DND-41 (cell line): ENCODE measurements around the gene POLR2L.

ENCODE experiments used
- ATAC-seq: fragments of 200-7000 bp; cut with Tn5 transposase; 3 replicates; pipeline ENCODE4 v1.9.1; 2021; ENCODE audit warnings: low read depth; ENCODE audit not compliant: insufficient read depth
- DNase-seq: peaks from one replicate; pipeline ENCODE4 v3.0.0-alpha.2; 2020
- H2AFZ ChIP-seq: 2 replicates; pipeline ENCODE4 v1.6.0; 2012; ENCODE audit warnings: low read depth, low read length
- H3K27ac ChIP-seq: 2 replicates; pipeline ENCODE4 v1.5.1; 2012; ENCODE audit warnings: low read length, inconsistent platforms
- H3K27me3 ChIP-seq: fragments of 200-600 bp; sonication (generic); 2 replicates; pipeline ENCODE4 v1.6.0; 2012; ENCODE audit warnings: low read length, mild to moderate bottlenecking, inconsistent platforms; ENCODE audit not compliant: insufficient read depth, poor library complexity
- H3K36me3 ChIP-seq: 2 replicates; pipeline ENCODE4 v1.5.1; 2012; ENCODE audit warnings: low read length, inconsistent platforms; ENCODE audit not compliant: insufficient read depth
- H3K4me1 ChIP-seq: 2 replicates; pipeline ENCODE4 v1.5.1; 2012; ENCODE audit warnings: mild to moderate bottlenecking, low read length; ENCODE audit not compliant: insufficient read depth
- H3K4me2 ChIP-seq: 2 replicates; pipeline ENCODE4 v1.6.0; 2012; ENCODE audit warnings: mild to moderate bottlenecking, moderate library complexity, low read length, inconsistent platforms; ENCODE audit not compliant: insufficient read depth
- H3K4me3 ChIP-seq, 2 experiments: fragments of 200-600 bp in 1 of 2; shearing (Covaris generic) in 1 of 2; 2 replicates each; pipeline ENCODE4 v1.5.1; 2012 to 2016; ENCODE audit warnings: inconsistent platforms in 2 of 2, low read length in 2 of 2, mild to moderate bottlenecking in 2 of 2, low read depth in 1 of 2, moderate library complexity in 1 of 2
- H3K79me2 ChIP-seq: 2 replicates; pipeline ENCODE4 v1.6.0; 2012; ENCODE audit warnings: low read length, inconsistent platforms; ENCODE audit not compliant: insufficient read depth
- H3K9ac ChIP-seq: 2 replicates; pipeline ENCODE4 v1.6.0; 2012; ENCODE audit warnings: low read depth, mild to moderate bottlenecking, inconsistent platforms, low read length, moderate library complexity
- H3K9me3 ChIP-seq: 2 replicates; pipeline ENCODE4 v1.5.1; 2012; ENCODE audit warnings: low read length, moderate library complexity, mild to moderate bottlenecking, inconsistent platforms; ENCODE audit not compliant: insufficient read depth, severe bottlenecking
- H4K20me1 ChIP-seq: 2 replicates; pipeline ENCODE4 v1.6.0; 2012; ENCODE audit warnings: low read length; ENCODE audit not compliant: insufficient read depth
- EZH2 ChIP-seq: IDR thresholded peaks from 3 replicates; pipeline ENCODE4 v1.6.1; 2012; ENCODE audit warnings: borderline replicate concordance, low read depth, mild to moderate bottlenecking, moderate library complexity, low read length, inconsistent platforms; ENCODE audit not compliant: severe bottlenecking
- TF ChIP-seq, protein P1 (sequence below): IDR thresholded peaks from 2 replicates; pipeline ENCODE4 v1.5.1; 2012; ENCODE audit warnings: borderline replicate concordance, low read length, moderate library complexity, mild to moderate bottlenecking; ENCODE audit not compliant: poor library complexity, severe bottlenecking; ENCODE audit errors: extremely low read depth

Gene POLR2L

DNA sequence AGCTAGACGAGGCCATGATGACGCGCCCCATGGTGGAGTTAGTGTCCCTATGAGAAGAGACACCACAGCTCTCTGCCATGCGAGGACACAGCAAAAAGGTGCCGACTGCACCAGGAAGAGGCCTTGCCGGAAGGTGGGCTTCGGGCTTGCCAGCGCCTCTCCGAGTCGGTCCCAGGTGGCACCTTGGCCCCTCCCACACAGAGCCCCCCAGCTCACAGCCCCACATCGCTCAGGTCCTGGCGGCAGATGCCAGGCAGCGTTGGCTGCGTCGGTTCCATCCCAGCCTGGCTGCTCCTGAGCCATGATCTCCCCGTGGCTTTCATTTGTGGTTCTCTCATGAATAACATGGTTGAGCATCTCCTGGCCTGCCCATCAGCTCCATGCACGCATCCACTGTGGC is 44.2 kb upstream of the POLR2L start:
- no peak for ATAC-seq
- DNase-seq: no peak
- no peak overlapping the region for H3K4me2 ChIP-seq
- no peak overlapping the region for H3K27ac ChIP-seq
- H3K79me2 ChIP-seq: no peaks in the 10 kb centered on the region
- peaks cover 76% of the 10 kb centered on the region for H3K36me3 ChIP-seq
- H3K4me3 ChIP-seq: no peak overlapping the region
- H4K20me1 ChIP-seq: peaks cover 54% of the 10 kb centered on the region
- H3K9me3 ChIP-seq: no peaks in the 10 kb centered on the region
- H3K27me3 ChIP-seq: no peaks in the 10 kb centered on the region
- no peak overlapping the region for H2AFZ ChIP-seq
- H3K9ac ChIP-seq: no peak overlapping the region
- no peak for TF ChIP-seq EZH2
- TF ChIP-seq, protein P1, sequence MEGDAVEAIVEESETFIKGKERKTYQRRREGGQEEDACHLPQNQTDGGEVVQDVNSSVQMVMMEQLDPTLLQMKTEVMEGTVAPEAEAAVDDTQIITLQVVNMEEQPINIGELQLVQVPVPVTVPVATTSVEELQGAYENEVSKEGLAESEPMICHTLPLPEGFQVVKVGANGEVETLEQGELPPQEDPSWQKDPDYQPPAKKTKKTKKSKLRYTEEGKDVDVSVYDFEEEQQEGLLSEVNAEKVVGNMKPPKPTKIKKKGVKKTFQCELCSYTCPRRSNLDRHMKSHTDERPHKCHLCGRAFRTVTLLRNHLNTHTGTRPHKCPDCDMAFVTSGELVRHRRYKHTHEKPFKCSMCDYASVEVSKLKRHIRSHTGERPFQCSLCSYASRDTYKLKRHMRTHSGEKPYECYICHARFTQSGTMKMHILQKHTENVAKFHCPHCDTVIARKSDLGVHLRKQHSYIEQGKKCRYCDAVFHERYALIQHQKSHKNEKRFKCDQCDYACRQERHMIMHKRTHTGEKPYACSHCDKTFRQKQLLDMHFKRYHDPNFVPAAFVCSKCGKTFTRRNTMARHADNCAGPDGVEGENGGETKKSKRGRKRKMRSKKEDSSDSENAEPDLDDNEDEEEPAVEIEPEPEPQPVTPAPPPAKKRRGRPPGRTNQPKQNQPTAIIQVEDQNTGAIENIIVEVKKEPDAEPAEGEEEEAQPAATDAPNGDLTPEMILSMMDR: no peak
- no peaks in the 10 kb centered on the region for H3K4me1 ChIP-seq

DNA sequence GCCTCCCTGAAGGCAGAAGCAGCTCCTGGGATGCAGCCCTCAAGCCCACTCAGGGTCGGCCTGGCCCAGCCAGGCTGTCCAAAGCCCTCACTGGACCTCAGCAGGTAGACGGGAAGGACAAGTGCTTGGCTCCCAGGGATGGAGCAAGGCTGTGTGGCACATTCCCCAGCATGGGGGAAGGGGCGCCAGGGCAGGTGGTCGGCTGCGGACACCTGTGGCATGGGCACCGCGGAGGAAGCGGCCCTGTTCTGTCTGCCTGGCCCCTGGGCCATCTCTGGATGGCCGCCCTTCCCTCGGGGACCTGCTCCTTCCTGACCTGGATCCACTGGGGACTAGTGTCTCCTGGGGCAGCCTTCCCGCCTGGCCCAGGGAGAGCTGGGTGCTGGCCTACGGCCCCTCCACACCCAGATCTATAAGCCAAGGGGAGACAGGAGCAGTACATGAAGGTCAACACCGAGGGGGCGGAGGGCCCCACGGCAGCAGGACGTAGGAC is 42.3 kb upstream of the POLR2L start:
- no peak for ATAC-seq
- Histone ChIP-seq H3K27ac (no peak overlapping the region), H3K4me1 (no peaks in the 10 kb centered on the region), H3K27me3 (no peaks in the 10 kb centered on the region), H3K9me3 (no peaks in the 10 kb centered on the region), H2AFZ (no peak overlapping the region), H3K79me2 (no peaks in the 10 kb centered on the region), H3K9ac (no peak overlapping the region), H3K36me3 (peaks cover 82% of the 10 kb centered on the region), H3K4me2 (no peak overlapping the region), H3K4me3 (no peak overlapping the region), H4K20me1 (peaks cover 43% of the 10 kb centered on the region)
- no peak for TF ChIP-seq EZH2
- TF ChIP-seq, protein P1: no peak
- no peak for DNase-seq

DNA sequence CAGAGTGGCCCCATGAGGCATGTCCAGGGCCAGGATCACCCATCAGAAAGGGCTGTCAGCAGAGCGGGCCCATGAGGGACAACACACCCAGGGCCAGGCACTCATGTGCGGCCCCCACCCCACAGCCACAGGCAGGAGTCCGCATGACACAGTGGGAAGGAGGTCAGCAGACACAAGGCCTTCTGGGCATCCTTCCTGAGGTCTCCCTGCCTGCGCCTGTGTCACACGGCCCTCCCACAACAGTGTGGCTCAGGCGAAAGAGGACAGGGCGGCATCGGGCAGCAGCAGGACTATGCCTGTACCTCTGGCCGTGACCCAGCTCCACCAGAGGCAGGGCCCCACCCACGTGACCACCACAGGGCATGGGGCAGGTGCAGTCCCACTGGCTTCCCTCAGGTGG is 41.2 kb upstream of the POLR2L start:
- DNase-seq (no peak), ATAC-seq (no peak)
- H3K79me2 ChIP-seq: no peaks in the 10 kb centered on the region
- no peaks in the 10 kb centered on the region for H3K27me3 ChIP-seq
- TF ChIP-seq EZH2: no peak
- TF ChIP-seq, protein P1: no peak
- H3K9me3 ChIP-seq: no peaks in the 10 kb centered on the region
- peaks cover 38% of the 10 kb centered on the region for H4K20me1 ChIP-seq
- no peak overlapping the region for H2AFZ ChIP-seq
- peaks cover 81% of the 10 kb centered on the region for H3K36me3 ChIP-seq
- no peak overlapping the region for H3K9ac ChIP-seq
- H3K4me1 ChIP-seq: no peaks in the 10 kb centered on the region
- H3K4me2 ChIP-seq: no peak overlapping the region
- H3K27ac ChIP-seq: no peak overlapping the region
- H3K4me3 ChIP-seq: no peak overlapping the region

DNA sequence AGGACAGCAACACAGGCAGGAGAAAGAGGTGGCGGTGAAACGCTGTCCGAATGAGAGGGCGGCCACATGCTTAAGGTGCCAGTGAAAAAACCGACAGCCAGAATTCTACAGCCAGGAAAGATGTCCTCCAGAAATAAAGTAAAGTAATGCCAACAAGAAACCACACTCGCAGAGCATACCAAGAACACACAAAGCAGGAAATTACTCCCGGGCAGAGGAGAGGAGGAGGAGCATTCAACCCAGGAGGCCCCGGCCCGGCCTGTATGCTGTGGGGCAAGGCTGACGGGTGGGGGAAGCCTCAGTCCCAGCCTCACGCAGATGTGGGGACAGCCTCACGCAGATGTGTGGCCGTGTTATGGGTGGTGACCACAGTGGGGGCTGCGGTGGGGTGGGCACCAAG is 40.3 kb upstream of the POLR2L start:
- Histone ChIP-seq H3K4me1 (no peaks in the 10 kb centered on the region), H3K9me3 (no peaks in the 10 kb centered on the region), H3K4me2 (no peak overlapping the region), H4K20me1 (peaks cover 28% of the 10 kb centered on the region; the same call in 1 of the 2 replicates), H3K79me2 (no peaks in the 10 kb centered on the region), H3K9ac (no peak overlapping the region), H3K27me3 (no peaks in the 10 kb centered on the region), H2AFZ (no peak overlapping the region), H3K36me3 (peaks cover 71% of the 10 kb centered on the region), H3K27ac (no peak overlapping the region), H3K4me3 (no peak overlapping the region)
- TF ChIP-seq EZH2: no peak
- TF ChIP-seq, protein P1: no peak
- ATAC-seq (no peak), DNase-seq (no peak)
